ENCODE measurements around the gene ZCCHC7. TPM values are rescaled to one million over a fixed set of nuclear protein-coding genes. Genes with fewer than 3 reads are reported as not detected.
"Not testable (repeated sequence)": the region's sequence is repeated elsewhere in the genome, so short reads cannot be mapped to it uniquely, and the experiment has no call there.

Gene ZCCHC7
- total RNA-seq, 4 donors from 2014 or later, result 4.8 to 11.2 (median 6.9) TPM

DNA sequence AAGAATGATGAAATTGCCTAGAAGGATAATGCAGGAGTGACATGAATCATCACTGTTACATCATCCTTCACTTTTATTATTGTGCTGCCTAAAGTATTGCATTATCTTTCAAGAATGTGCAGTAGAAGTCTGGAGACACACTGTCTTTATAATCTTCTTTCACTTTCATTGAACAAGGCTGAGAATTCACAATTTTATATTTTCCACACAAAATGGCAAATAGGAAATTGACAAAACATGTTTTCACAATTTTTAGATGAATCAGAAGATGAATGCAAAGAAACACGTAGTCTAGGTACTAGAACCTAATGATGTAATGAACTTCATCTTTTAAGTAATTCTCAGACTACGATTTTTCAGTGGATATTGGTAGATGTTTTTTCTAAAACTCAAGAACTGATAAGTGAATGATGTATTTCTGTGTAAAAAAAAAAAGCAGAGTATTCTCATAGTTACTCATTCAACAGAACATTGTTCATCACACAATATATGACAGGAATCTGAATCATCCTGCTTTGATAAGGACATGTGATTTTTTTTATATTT, 170.6 kb downstream of the ZCCHC7 start:
- H3K27me3 ChIP-seq, result no peaks in the 10 kb centered on the region
- TF ChIP-seq, protein P1, sequence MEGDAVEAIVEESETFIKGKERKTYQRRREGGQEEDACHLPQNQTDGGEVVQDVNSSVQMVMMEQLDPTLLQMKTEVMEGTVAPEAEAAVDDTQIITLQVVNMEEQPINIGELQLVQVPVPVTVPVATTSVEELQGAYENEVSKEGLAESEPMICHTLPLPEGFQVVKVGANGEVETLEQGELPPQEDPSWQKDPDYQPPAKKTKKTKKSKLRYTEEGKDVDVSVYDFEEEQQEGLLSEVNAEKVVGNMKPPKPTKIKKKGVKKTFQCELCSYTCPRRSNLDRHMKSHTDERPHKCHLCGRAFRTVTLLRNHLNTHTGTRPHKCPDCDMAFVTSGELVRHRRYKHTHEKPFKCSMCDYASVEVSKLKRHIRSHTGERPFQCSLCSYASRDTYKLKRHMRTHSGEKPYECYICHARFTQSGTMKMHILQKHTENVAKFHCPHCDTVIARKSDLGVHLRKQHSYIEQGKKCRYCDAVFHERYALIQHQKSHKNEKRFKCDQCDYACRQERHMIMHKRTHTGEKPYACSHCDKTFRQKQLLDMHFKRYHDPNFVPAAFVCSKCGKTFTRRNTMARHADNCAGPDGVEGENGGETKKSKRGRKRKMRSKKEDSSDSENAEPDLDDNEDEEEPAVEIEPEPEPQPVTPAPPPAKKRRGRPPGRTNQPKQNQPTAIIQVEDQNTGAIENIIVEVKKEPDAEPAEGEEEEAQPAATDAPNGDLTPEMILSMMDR (IDR thresholded peaks at IDR 0.05 in 4 of 5, conservative IDR thresholded peaks at IDR 0.05 in 1 of 5), result no peak
- TF ChIP-seq POLR2A (IDR thresholded peaks at IDR 0.05), result no peak
- H3K36me3 ChIP-seq, result no peaks in the 10 kb centered on the region
- no peak overlapping the region for H3K27ac ChIP-seq
- no peak overlapping the region for H3K4me3 ChIP-seq
- peak; percentile 36 to 69 for ATAC-seq
- H3K4me1 ChIP-seq, result peaks cover 6 to 14% of the 10 kb centered on the region in 2 donors
- H3K9me3 ChIP-seq, result no peaks in the 10 kb centered on the region
- intact Hi-C loops (cut with DNase I; ENCODE audit: low total_unique reads), result loop anchor here (1.0 kb wide), 1 partner anchor 8 kb away; no protein-coding TSS in a partner anchor
- DNase-seq, result no peak
- in situ Hi-C loops (cut with MboI; ENCODE audit: low sequenced_read_pairs in 4 of 4), result loop anchor here in 1 of 4 donors (10.0 kb wide), 1 partner anchor 56 kb away; no protein-coding TSS in a partner anchor

GRCh38 chr9:37291612-37292238, 171.4 kb downstream of the ZCCHC7 start:
- H3K27me3 ChIP-seq, H3K4me3 ChIP-seq, DNase-seq, ATAC-seq, H3K36me3 ChIP-seq, H3K27ac ChIP-seq, H3K9me3 ChIP-seq: not testable (repeated sequence)
- intact Hi-C loops (cut with DNase I; ENCODE audit: low total_unique reads) (loop anchor here (1.0 kb wide), 1 partner anchor 8 kb away; no protein-coding TSS in a partner anchor), in situ Hi-C loops (cut with MboI; ENCODE audit: low sequenced_read_pairs in 4 of 4) (loop anchor here in 1 of 4 donors (10.0 kb wide), 1 partner anchor 57 kb away; no protein-coding TSS in a partner anchor)
- H3K4me1 ChIP-seq, result peaks cover 6 to 14% of the 10 kb centered on the region in 2 donors

GRCh38 chr9:37292896-37293295, 172.5 kb downstream of the ZCCHC7 start:
- H3K36me3 ChIP-seq, result no peaks in the 10 kb centered on the region
- in situ Hi-C loops (cut with MboI; ENCODE audit: low sequenced_read_pairs in 4 of 4), result loop anchor here in 1 of 4 donors (10.0 kb wide), 1 partner anchor 58 kb away; no protein-coding TSS in a partner anchor
- no peak overlapping the region for H3K27ac ChIP-seq
- no peak for DNase-seq
- no peak for ATAC-seq
- TF ChIP-seq, protein P1 (IDR thresholded peaks at IDR 0.05 in 4 of 5, conservative IDR thresholded peaks at IDR 0.05 in 1 of 5), result no peak
- H3K9me3 ChIP-seq, result no peaks in the 10 kb centered on the region
- intact Hi-C loops (cut with DNase I; ENCODE audit: low total_unique reads), result no loop called here
- H3K4me1 ChIP-seq, result peaks cover 6 to 14% of the 10 kb centered on the region in 2 donors
- no peak overlapping the region for H3K4me3 ChIP-seq
- no peaks in the 10 kb centered on the region for H3K27me3 ChIP-seq

- Histone ChIP-seq H3K4me3 (no peak overlapping the region), H3K36me3 (no peaks in the 10 kb centered on the region), H3K4me1 (peaks cover 6 to 14% of the 10 kb centered on the region in 2 donors), H3K27ac (no peak overlapping the region), H3K9me3 (no peaks in the 10 kb centered on the region), H3K27me3 (no peaks in the 10 kb centered on the region)
- ATAC-seq, result no peak
- in situ Hi-C loops (cut with MboI; ENCODE audit: low sequenced_read_pairs in 4 of 4) (loop anchor here in 1 of 4 donors (10.0 kb wide), 1 partner anchor 59 kb away; no protein-coding TSS in a partner anchor), intact Hi-C loops (cut with DNase I; ENCODE audit: low total_unique reads) (no loop called here)
- DNase-seq, result no peak
- TF ChIP-seq, protein P1 (IDR thresholded peaks at IDR 0.05 in 4 of 5, conservative IDR thresholded peaks at IDR 0.05 in 1 of 5), result no peak
- TF ChIP-seq POLR2A (IDR thresholded peaks at IDR 0.05), result no peak
Measured at GRCh38 chr9:37293664-37294524, 173.5 kb downstream of the ZCCHC7 start.

All from gastrocnemius medialis (tissue), 4 donors.